ENCODE results near the gene KLHL15. TPM values are rescaled to one million over a fixed set of nuclear protein-coding genes. Genes with fewer than 3 reads are reported as not detected.
A peak's percentile ranks its signal among the peaks of the same experiment; 100 is the strongest.
"Not testable (repeated sequence)": the region's sequence is repeated elsewhere in the genome, so short reads cannot be mapped to it uniquely, and the experiment has no call there.

The KLHL15 gene
- total and polyA plus RNA-seq, 2 of the 4 experiments (the other 2 are of a cell fraction): 2.4 to 7.5 TPM

GRCh38 chrX:24054182-24055042 is 27.4 kb upstream of the KLHL15 start, which contains the start of gene EIF2S3 (continued):
- TF ChIP-seq MXI1 (IDR thresholded peaks at IDR 0.05; ENCODE audit: borderline replicate concordance, low read depth, low read length): peak; percentile 34; the same call in 1 of the 2 replicates
- TF ChIP-seq, protein P1, sequence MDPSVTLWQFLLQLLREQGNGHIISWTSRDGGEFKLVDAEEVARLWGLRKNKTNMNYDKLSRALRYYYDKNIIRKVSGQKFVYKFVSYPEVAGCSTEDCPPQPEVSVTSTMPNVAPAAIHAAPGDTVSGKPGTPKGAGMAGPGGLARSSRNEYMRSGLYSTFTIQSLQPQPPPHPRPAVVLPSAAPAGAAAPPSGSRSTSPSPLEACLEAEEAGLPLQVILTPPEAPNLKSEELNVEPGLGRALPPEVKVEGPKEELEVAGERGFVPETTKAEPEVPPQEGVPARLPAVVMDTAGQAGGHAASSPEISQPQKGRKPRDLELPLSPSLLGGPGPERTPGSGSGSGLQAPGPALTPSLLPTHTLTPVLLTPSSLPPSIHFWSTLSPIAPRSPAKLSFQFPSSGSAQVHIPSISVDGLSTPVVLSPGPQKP (IDR thresholded peaks at IDR 0.05; ENCODE audit: borderline replicate concordance, low read depth, low read length): no peak

DNA sequence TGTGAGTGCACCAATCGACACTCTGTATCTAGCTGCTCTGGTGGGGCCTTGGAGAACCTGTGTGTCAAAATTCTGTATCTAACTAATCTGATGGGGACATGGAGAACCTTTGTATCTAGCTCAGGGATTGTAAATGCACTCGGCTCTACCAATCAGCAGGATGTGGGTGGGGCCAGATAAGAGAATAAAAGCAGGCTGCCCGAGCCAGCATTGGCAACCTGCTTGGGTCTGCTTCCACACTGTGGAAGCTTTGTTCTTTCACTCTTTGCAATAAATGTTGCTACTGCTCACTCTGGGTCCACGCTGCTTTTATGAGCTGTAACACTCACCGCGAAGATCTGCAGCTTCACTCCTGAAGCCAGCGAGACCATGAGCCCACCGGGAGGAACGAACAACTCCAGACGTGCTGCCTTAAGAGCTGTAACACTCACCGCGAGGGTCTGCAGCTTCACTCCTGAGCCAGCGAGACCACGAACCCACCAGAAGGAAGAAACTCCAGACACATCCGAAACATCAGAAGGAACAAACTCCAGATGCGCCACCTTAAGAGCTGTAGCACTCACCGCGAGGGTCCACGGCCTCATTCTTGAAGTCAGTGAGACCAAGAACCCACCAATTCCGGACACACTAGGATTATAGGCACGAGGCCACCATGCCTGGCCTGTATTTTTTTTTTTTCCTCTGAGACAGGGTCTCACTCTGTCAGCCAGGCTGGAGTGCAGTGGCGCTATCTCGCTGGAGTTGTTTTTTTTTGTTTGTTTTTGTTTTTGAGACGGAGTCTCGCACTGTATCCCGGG is 23.7 kb upstream of the KLHL15 start:
- H4K20me1 ChIP-seq (ENCODE audit: insufficient read depth, low read length); H3K79me1 ChIP-seq (ENCODE audit: low read depth in 1 of 2, low read length in 2 of 2); H3K4ac ChIP-seq (ENCODE audit: low read depth, low read length); H3K4me3 ChIP-seq (ENCODE audit: insufficient read depth, low read depth, low read length); DNase-seq; H3K9ac ChIP-seq (ENCODE audit: low read depth, low read length); H4K5ac ChIP-seq (ENCODE audit: low read depth, low read length); H3K27me3 ChIP-seq (ENCODE audit: control insufficient read depth, insufficient read depth, low read length); H3K18ac ChIP-seq (ENCODE audit: low read depth, low read length); H4K91ac ChIP-seq (ENCODE audit: insufficient read depth, low read depth, low read length); H4K8ac ChIP-seq (ENCODE audit: low read depth in 2 of 2, low read length in 2 of 2); H2AK5ac ChIP-seq (ENCODE audit: low read depth, low read length); BruUV-seq (replicated peaks); H3K36me3 ChIP-seq (ENCODE audit: control insufficient read depth, insufficient read depth, low read length); H3K4me2 ChIP-seq (ENCODE audit: low read depth, low read length); H3K4me1 ChIP-seq (ENCODE audit: control insufficient read depth, insufficient read depth, low read length); H3K27ac ChIP-seq (ENCODE audit: insufficient read depth, low read length); H2BK20ac ChIP-seq (ENCODE audit: low read depth, low read length); H3K9me1 ChIP-seq (ENCODE audit: insufficient read depth, low read length); H2AK9ac ChIP-seq (replicated peaks; ENCODE audit: low read depth, low read length, poor library complexity); H3K56ac ChIP-seq (ENCODE audit: extremely low read depth, insufficient read depth, low read length); POLR2A ChIA-PET (ENCODE audit: unreplicated experiment); H2BK5ac ChIP-seq (ENCODE audit: low read depth, low read length, poor library complexity, severe bottlenecking); H3K23ac ChIP-seq (ENCODE audit: low read depth, low read length); H3K9me3 ChIP-seq (ENCODE audit: control insufficient read depth, insufficient read depth, low read length); H2BK120ac ChIP-seq (ENCODE audit: low read depth, low read length); H3K14ac ChIP-seq (replicated peaks; ENCODE audit: low read depth, low read length); CTCF ChIA-PET; H2BK15ac ChIP-seq (ENCODE audit: low read depth, low read length); ATAC-seq (ENCODE audit: low read depth); H2AFZ ChIP-seq (replicated peaks; ENCODE audit: low read length, poor library complexity); dilution Hi-C loops (cut with HindIII; ENCODE audit: low sequenced_read_pairs, unreplicated experiment): not testable (repeated sequence)
- intact Hi-C loops (cut with micrococcal nuclease): loop anchor here (5.0 to 10.0 kb wide), 2 partner anchors 268 to 356 kb away; partner anchors contain the start of gene SAT1
- in situ Hi-C loops (cut with MboI; ENCODE audit: low sequenced_read_pairs): loop anchor here (25.0 kb wide), 1 partner anchor 338 kb away; no protein-coding TSS in a partner anchor
- 47% methylated on average over 3 of the region's 26 CpGs; no CpG with 5 or more reads in 1 of the 2 experiments for WGBS, 2 experiments (ENCODE audit: extremely low coverage in 2 of 2, insufficient read length in 1 of 2)
